HG02759 (cell line): Measurements from ENCODE around the gene ARL6IP4.

Experiments
- ATAC-seq: cut with Tn5 transposase; IDR thresholded peaks from one replicate; pipeline ENCODE4 v1.9.1; 2021; ENCODE audit warnings: mild to moderate bottlenecking, moderate library complexity; ENCODE audit not compliant: unreplicated experiment

The ARL6IP4 gene

DNA sequence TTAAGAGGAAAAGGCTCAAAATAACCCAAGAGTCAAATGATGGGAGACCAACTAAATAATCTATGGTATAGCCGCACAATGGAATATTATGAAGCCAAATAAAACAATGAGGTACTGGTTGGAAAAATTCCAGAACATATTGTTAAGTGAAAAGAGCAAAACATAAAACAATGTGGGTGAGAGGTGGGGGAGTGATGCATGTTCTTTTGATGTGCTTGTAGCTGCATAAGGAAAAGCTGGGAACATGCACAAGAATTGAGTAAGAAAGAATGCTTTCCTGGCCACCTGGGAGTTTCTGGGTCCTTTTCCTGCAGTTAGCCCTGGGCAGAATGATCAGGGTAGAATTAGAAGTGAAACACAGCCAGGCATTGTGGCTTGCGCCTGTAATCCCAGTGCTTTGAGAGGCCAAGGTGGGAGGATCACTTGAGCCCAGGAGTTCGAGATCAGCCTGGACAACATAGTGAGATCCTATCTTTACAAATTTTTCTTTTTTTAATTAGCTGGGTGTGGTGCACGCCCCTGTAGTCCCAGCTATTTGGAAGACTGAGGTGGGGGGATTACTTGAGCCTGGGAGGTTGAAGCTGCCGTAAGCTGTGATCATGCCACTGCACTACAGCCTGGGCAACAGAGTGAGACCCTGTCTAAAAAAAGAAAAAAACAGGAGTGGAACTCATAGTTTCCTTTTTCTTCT lies 22.1 kb upstream of the ARL6IP4 start:
- ATAC-seq, result no peak

DNA sequence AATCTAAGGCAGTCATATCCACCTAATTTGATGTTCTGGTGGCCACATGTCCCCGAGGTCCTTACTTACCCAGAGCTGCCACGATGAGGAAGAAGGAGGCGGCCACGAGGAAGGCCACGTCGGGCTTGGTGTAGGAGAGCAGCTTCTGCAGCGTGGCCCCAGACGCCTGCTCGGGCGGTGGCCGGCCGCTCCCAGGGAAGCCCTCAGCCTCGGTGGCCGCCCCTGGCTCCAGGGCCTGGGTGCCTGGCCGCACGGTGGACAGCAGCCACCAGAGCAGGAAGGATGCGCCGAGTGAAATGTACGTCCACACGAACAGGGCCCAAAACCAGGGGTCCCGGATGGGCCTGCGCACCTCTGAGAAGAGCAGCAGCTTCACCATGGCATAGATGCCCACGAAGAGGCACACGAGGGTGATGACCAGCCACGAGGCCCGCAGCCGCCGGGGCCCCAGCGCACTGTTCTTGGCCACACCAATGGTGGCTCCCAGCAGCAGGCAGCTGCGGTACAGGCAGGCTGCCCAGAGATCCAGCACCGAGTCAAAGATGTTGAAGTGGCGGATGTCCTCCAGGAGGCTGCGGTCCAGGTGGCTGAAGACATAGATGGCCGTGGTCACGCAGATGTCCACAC lies 20.8 kb upstream of the ARL6IP4 start:
- no peak for ATAC-seq

DNA sequence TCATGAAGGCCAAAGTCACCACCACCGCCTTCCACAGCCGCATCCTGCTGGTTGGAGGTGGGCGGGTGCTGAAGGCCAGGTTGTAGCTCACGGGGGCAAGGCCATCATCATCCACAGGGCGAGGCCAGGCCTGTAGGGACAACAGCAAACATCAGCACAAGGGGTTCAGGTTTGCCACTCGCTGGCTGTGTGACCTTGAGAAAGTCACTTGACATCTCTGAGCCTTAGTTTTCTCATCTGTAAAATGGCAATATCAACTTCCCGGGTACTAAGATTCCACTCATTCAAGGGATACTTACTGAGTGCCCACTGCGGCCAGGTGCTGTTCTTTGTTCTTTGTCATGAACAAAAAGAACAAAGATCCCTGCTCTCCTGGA lies 20.3 kb upstream of the ARL6IP4 start:
- no peak for ATAC-seq

DNA sequence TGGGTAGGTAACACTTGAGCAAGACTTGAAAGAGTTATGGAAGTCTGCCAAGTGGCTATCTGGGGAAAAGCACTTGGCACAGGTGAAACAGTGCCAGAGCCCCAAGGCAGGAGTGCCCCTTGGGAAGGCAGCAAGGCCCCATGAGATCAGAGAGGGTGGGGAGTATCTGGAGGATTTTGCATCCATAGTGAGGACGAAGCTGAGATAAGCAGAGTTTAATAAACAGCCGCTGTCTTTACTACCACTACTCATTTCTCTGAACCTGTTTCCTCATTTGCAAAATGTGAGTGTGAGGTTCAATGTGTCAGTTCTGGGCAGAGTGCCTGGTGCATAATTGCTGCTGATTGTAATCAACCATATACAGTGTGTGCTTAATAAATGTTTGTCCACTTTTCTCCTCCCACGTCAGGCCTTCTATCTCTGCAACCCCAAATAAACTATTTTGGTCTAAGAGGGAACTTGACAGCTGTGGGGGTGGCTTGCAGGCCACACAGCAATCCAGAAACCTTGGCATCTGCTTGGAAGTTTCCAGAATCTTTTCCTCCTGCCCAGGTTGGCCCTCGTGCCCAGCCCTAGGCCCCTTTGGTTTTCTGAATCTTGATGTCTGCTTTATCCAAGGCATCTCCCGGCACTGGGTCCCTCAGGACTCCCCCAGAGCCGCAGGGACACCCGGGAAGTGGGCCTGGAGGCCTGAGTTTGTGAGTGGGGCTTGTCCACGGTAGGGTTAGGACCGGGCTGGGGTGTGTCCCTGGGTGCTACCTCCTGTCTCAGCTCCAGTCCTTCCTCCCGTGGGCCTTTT lies 18.8 kb upstream of the ARL6IP4 start:
- ATAC-seq, result no peak

DNA sequence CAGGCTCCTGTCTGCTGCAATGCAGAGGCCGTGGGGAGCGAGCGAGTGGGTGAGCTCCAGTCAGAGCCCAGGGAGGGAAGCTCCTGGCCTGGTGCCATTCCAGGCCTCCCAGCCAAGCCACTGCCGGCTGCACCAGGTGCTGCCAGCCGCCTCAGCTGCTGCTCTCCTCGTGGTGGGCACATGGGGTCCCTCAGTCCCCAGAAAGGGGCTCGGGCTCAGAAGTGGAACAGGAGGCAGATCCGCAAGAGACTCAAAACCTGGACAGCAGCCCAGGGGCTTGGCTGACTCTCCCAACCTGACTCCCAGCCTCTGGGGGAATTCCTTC lies 16.6 kb upstream of the ARL6IP4 start:
- ATAC-seq, result no peak

DNA sequence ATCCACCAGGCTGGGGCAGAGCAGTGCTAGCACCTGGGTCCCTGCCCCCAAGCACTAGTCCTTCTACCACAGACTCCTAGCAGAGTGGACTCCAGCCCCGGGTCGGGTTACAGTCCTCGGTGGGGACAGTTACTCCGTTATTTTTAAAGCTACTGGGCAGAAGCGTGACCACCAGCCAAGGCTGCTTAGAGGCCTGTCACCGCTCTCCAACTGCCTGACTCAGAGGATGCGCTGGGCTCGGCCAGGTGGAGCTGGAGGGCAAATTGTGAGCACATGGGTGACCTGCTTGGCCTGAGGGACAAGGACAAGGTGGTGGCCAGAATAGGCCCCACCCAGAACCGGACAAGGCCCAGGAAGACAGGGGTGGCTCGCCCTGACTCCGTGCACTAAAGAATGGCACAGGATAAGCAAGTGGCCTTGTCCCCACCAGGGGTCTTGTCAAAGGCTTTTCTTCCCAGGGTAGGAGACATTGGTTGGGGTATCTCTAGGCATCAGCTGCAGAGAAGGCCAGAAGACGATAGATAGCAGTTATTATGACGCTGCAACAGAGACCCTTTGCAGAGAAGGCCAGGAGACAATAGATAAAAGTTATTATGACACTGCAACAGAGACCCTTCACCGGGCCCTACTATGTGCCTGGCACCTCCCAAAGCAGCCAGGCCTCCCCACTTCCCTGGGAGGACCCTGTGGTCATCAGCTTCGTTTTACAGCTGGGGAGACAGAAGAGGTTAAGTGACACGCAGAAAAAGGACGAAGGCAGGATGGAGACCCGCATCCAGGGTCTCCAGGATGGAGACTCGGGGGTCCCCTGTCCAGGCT lies 15.8 kb upstream of the ARL6IP4 start:
- no peak for ATAC-seq

DNA sequence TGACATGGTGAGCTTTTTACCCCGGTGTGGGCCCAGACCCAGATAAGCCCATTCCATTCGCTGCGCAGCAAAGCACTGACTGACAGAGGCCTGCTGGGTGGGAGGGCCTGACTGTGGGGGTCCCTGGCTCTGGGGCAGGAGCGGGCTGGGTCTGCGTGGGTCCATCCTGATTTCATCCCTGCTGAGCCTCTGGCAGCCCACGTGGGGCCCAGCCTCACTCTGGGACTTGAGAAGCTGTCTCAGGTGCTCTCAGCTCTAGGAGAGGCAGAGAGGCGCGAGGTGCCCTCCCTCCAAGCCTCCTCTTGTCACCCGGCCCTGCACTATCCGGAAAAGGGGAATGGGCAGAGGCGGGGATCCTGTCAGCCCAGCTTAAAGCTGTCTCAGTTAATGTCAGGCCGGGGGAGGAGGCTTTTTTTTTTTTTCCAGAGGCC lies 15.1 kb upstream of the ARL6IP4 start:
- ATAC-seq, result no peak

DNA sequence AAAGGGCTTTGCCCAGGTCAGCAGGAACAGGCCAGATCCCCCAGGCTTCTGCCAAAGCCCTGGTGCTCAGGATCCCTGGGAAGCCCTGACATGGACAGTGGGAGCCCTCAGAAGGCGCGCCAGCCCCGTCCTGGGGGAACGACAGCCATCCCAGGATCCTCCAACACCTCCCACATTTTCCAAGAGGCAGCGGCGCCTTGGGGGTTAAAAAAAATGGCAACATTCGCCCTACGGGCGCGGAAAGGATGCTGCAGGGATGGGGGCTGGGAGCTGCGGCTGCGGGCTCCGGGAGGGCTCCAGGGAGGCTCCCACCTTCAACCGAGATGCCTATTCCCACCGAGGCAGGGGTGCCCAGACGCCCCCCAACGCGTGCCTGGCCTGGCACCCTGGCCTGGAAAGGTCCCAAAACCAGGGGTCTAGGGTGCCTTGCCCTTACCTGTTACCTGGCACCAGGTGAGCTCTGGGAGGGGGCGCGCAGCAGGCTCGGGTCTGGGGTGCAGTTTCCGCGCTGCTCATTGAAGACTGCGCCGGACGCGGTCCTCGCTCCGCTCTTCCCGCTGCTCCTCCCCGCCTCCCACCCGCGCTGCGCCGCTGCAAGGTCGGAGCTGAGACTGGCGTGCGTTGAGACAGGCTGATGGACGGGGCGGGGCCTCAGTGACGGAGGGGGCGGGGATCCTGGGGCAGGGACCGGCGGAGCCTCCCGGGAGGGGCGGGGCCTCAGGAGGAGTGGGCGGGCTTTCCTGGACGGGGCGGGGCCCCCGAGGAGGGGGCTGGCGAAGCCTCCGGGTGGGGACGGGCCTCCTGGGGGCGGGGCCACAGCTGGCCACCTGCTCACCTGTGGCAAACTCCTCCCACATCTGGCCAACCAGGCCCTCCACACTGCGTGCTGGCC lies 14.4 kb upstream of the ARL6IP4 start, which contains the start of gene ABCB9:
Gene ABCB9, minus strand, starts transcription at position 613 of the 892 bp plus-strand sequence. CDS start 6,228 bp downstream, outside the sequence.
- ATAC-seq, result peak; percentile 78

DNA sequence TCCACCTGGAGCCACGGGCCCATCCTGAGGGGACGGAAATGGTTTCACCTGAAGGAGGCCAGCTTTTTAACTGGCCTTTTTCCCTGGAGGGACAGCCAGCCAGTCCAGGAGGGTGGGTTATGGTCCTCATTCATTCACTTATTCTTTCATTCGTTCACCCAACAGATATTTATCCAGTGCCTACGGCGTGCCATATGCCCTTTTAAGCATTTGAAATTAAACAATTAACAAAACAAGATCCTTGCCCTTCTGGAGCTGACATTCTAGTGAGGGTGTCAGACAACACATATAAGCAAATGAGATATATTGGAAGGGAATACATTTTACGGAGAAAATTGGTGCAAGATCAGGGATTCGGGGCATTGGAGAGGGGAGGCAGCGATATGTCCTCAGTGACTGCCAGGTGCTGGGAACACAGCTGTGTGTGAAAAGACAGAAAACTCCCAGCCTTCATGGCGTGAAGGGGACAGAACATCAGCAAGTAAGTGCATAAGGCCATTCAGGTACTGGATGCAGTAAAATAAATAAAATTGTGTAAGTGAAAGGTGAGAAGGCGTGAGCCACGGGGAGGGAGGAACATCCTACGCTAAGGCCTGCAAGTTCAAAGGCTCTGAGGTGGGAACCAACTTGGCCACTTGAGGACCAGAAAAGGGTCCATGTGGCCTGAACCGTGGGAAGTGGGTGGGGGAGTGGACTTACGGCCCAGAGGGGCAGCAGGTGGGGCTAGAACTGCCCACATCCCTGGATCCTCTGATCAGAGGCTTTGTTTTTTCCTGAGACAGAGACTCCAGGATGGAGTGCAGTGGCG lies 13.5 kb upstream of the ARL6IP4 start:
- no peak for ATAC-seq

DNA sequence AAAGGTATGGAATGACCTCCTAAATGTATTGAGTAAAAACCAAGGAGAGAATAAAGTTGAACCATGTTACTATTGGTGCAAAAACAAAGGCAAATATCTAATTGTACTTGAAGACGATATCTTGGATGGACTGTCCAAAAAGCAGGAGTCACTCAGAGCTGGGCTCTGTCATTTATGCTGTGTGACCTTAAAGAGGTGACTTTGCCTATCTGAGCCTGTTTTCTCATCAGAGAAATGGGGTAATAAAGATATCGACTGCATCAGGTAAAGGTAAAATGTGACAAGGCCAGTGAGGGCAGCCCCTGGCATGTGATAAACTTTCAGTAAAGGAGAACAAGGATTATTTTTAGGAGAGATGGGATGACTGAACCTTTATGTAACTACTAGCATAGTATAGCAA lies 12.4 kb upstream of the ARL6IP4 start:
- ATAC-seq, result no peak

DNA sequence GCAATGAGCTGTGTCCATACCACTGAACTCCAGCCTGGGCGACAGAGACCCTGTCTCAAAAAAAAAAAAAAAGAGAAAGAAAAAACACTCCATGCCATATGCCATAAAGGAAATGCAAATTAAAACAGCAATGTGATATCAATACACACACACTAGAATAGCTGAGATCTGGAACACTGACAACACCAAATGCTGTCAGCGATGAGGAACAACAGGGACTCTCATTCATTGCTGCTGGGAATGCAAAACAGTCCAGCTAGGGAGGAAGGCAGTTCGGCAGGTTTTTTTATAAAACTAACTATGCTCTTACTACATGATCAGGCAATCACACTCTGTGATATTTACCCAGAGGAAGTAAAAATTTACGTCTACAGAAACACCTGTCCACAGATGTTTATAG lies 10.8 kb upstream of the ARL6IP4 start:
- no peak for ATAC-seq

DNA sequence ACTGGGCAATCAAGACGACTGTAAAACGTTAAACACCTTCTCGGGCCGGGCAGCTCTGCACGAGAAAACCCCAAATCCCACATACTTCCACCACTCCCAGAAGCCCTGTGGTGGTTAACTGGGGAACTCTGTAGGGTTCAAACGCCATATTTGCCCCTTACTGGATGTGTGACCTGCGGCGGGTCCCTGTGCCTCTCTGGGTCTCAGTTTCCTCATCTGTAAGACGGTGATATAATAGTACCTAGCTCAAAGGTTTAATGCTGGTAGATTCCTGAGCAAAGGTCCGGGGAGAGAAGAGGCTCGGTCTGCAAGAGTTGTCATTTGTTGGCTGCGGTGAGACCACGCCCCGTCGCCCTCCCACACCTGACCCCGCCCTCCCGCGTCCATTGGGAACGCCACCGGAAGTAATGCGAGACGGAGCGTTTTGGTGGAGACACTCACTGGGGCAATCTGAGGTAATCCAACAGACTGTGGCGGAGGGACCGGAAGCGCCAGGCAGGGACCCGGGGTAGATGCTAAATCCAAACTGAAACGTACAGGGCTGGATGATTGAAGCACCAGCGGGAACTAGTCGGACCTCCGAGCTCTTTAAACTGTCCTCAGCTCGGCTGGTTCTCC lies 6.1 kb upstream of the ARL6IP4 start:
- ATAC-seq, result peak; percentile 77

DNA sequence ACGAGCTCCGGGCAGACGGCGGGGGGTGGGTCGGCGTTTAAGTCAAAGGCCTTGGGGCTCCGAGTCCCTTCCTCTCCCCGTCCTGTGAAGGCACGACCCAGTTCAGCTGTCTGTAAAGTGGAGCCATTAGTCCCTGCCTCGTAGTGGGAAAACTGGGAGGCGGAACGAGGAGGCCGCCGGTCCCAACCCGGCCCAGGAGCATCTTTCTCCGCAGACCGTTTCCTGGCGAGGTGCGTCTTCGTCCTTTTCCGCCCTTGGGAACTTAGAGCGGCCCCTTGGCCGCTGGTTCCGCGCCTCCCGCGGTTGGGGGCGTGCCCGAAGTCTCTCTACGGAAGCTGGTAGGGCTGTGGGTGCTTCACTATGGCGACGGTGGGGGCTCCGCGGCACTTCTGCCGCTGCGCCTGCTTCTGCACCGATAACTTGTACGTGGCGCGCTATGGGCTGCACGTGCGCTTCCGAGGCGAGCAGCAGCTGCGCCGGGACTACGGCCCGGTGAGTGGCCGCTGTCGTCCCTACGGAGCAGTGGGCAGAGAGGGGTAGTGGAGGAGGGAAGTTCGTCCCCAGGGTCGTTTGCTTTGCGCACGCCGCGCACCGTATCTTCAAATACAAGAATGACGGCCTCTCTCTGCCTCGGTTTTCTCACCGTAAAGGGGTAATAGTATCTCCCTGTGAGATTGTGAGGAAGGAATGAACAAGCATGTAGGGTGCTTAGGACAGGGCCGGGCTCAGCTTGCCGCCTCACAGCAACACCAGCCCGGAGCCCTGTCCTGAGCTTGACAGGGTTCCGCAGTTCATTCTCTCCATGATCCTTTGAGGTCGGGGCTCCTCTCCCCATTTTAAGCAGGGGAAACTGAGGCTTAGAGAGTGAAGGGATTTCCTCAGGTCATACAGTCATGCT lies 5.3 kb upstream of the ARL6IP4 start, which contains the start of gene OGFOD2:
Gene OGFOD2, plus strand, starts transcription at position 353 of the 898 bp plus-strand sequence. Its CDS starts 8 bp downstream, at position 361.
- peak; percentile 80 for ATAC-seq

DNA sequence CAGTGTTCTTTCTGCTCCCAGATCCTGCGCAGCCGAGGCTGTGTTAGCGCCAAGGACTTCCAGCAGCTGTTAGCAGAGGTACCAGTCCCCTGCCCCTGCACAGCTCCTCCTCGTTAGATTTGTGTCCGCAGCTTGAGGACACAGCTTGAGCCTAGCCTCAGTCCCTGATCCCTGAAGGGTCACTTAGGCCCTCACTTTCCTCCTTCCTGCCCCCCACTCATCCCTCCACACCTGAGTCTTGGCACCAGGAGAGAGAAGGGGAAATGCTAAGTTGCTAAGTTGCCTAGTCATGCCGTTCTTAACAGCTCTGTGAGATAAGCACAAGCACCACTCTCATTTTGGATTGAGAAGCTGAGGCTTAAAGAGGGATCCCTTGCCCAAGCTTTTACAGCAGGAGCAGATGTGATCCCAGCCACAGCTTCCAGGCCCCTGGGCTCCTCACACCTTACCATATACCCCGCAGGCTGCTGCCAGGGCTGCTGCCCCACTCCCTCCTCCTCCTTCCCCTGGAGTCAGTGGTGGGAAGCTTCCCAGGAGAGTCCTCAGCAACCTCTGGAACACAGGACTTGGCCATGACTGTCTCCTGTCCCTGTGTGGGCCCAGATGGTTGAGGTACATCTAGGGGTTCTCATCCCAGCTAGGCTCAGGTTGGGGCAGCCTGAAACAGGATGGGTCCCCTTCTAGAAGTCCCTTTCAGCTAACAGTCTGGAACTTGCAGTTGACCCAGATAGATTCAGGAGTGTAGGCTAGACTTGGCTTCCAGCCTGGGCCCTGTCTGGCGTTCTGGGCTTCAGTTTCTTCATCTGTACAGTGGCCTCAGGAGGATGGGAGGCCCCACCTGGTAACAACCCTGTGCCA lies 4.5 kb upstream of the ARL6IP4 start:
- ATAC-seq, result no peak

DNA sequence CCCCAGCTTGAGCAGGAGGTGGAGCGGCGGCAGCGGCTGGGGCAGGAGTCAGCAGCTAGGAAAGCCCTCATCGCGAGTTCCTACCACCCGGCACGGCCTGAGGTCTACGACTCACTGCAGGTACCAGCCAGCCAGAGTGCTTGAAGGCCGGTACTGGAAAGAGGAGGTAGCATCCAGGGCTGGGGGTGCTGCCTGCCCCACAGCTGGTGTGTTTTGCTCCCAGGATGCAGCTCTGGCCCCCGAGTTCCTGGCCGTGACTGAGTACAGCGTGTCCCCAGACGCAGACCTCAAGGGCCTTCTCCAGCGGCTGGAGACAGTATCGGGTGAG lies 3.9 kb upstream of the ARL6IP4 start:
- ATAC-seq, result no peak

DNA sequence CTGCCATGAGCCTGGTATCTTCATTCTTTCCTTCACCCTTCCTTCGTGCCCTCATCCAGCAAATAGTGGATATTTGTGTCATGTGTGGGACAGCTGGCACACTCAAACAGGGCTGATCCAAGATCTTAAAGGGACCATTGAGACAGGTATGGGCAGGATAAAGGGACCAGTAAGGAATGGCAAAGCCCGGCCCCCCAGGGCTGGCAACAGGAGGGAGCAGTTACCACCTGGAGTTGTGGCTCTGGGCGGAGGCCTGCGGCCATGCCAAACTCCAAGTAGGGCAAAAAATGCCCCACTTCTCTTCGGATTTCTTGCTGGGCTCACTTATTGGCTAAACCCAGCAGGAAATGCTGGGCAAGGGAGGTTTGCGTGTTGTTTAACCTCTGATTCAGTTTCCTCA lies 3.3 kb upstream of the ARL6IP4 start:
- no peak for ATAC-seq
